NCI-H1694 treated with DMSO at 0.1 percent for 48 hours (cell line): ENCODE measurements around the gene TMEM240.
"Not testable (repeated sequence)": the region's sequence is repeated elsewhere in the genome, so short reads cannot be mapped to it uniquely, and the experiment has no call there.

Experiments used
- DNase-seq: peaks from one replicate; lab custom pipeline; 2025; lab: John Stamatoyannopoulos, UW

TMEM240 gene

DNA sequence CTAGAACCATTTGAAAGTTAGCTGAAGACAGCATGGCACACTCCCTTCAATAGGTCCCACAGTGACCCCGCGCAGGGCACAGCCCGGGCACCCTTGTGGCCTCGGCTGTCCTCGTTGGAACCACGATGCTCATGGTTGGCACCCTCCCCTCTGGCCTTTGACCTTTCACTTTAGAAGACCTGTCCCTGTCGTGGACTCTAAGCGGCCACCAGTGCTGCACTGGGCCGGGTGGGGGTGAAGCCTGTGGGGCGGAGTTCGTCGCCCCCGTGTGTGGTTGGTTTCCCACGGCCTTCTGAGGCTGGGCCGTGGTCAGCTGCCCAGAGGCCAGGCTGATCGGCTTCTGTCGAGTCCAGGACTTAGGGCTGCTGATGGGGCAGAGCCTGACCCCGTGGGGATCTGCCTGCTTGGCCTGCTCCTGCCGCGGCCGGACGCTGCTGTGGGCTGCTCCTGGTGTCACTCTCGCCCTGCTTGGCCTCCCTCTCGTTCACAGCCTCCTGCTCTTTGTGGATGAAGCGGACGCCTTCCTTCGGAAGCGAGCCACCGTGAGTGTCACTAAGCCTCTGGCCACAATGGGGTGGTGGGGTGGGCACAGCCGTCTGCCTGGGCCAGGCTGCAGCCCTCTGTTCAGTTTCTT, 15.6 kb downstream of the TMEM240 start:
- DNase-seq, result not testable (repeated sequence)

DNA sequence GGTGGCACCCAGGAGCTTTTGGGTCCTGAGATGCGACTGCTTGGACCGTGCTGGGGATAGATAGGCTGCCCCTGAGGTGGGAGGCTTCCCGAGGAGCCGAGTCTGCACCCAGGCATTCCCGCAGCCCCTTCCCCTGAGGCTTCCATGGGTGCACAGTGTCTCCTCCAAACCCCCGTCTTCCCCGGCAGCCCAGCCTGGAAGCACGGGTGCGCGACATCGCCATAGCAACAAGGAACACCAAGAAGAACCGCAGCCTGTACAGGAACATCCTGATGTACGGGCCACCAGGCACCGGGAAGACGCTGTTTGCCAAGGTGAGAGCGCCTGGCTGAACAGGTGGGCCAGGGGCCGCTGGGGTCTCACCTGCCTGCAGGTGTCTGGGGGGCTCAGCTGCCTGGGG, 16.8 kb downstream of the TMEM240 start:
- DNase-seq, result not testable (repeated sequence)

DNA sequence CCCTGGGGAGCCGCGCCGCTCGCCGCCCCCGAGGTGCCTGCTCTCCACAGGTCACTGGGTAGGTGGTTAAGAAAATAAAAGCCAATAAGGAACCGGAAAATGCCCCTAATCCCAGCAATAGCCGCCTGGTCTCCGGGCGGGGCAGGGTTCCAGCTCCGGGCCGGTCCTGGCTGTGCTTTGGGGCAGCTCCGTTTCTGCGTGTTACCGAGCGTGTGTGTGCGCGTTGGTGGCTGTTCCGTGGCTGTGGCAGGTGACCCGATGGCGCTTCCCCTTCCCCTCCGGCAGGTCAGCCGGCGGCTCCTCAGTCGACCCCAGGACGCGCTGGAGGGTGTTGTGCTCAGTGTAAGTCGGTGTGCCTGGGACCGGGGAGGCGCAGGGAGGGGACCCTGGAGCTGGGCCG, 17.2 kb downstream of the TMEM240 start:
- not testable (repeated sequence) for DNase-seq

DNA sequence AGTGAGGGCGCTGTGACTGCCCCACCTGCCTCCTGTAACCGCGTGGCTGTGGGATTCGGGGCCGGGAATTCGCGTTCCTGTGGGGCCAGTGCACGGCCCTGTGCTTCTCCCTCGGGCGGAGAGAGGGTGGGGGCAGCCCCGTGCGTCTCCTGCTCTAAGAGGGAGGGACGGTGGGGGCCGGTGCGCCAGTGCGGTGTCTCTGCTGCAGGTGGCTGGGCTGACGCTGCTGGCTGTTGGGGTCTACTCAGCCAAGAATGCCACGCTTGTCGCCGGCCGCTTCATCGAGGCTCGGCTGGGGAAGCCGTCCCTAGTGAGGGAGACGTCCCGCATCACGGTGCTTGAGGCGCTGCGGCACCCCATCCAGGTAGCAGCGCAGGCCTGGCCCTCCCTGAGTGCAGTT, 17.9 kb downstream of the TMEM240 start:
- DNase-seq, result not testable (repeated sequence)

DNA sequence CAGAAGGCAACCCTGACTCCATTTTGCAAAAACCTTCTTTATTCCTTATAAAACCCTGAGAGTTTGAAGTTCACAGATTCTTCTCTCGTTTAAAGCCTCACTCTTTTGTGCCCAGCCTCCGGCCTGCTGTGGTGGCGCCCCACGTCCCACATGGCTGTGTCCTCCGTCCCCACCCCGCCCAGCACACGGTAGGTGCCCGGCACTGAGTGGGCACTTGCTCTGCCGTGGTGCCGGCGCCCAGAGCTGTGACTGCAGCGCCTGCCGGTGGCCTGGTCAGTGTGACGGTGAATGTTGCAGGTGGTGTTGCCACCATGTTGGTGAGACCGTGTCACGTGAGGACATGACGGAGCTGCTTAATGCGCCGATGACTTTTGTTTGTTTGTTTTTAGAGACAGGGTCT, 19.1 kb downstream of the TMEM240 start:
- no peak for DNase-seq

DNA sequence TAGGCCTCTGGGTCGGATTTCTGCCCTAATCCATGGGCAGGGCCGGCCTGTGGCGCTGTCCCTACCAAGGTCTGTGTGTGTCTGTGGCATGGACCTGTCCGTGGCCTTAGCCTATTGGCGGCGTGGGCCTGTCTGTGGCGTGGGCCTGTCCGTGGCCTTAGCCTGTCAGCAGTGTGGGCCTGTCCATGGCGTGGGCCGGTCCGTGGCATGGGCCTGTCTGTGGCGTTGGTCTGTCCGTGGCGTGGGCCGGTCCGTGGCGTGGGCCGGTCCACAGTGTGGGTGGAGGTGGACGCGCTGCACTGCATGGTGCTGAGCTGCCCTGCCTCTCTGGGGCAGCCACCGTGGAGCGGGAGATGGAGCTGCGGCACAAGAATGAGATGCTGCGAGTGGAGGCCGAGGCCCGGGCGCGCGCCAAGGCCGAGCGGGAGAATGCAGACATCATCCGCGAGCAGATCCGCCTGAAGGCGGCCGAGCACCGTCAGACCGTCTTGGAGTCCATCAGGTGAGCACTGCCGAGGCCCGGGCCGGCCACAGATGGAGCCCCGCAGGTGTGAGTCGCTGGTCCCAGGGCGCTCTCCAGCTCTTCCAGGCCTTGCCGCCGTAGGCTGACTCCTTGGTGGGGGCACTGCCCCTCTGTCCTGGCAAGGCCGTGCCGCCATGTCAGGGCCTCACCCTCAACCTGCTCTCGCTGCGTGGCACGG, 20.5 kb downstream of the TMEM240 start:
- not testable (repeated sequence) for DNase-seq

DNA sequence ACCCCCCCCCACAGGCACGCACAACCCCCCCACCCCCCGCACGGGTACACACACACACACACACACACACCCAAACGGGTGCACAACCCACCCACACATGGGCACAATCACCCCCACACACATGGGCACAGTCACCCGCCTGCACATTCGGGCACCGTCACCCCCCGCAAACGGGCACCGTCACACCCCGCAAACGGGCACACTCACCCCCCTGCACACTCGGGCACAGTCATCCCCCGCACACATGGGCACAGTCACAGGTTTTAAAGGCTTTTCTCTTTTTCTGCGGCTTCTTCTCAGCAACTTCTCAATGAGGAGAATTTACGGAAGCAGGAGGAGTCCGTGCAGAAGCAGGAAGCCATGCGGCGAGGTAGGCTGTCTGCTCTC, 21.8 kb downstream of the TMEM240 start:
- DNase-seq, result not testable (repeated sequence)

DNA sequence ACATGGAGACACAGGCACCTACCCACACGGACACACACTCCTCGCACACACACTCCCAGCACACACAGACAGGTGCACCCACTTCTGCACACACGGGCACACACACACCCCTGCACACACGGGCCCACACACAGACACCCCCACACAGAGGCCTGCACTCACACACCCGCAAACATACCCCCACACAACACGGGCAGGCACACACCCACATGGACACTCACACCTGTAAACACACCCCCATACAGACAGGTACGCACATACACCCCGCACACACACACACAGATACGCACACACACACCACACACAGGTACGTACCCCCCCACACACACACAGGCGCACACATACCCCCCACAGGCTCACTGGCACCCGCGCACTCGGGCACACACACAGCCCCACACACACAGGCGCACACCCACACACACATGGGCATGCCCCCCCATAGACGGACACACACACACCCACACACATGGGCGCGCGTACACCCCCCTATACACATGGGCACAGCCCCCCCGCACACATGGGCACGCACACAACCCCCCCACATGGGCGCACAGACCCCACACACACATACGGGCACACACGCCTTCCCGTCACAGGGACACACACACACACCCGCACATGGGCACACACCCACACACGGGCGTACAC, 22.3 kb downstream of the TMEM240 start:
- DNase-seq, result no peak

DNA sequence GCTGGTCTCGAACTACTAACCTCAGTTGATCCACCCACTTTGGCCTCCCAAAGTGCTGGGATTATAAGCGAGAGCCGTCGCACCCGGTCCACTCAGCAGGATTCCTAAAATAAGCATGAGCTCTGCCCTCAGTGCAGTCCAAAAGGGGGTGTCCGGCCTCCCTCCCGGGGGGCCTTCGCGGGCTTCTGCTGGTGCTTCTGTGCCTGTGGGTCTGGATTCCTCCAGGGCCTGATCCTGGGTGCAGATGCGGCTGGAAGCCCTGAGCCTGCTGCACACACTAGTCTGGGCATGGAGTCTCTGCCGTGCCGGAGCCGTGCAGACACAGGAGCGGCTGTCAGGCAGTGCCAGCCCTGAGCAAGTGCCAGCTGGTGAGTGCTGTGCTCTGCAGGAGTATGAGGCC, 23.5 kb downstream of the TMEM240 start:
- DNase-seq, result not testable (repeated sequence)

DNA sequence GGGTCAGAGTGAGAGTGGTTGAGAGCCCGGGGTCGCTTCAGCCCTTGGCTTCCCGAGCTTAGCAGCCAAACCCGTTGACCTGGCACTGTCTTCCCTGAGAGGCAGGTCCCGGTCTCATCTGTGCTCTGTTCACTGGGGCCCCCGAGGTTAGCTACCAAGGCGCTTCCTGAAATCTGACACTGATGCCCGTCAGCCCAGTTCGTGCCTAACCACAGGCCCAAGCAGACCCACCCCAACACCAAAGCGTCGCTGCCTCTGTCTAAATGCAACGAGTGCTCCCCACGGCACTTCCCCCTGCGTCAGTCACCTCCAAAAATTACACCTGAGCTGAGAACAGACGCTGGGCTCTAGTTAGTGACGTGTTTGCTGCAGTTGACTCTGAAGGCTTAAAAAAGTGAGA, 26.0 kb downstream of the TMEM240 start:
- DNase-seq, result not testable (repeated sequence)

DNA sequence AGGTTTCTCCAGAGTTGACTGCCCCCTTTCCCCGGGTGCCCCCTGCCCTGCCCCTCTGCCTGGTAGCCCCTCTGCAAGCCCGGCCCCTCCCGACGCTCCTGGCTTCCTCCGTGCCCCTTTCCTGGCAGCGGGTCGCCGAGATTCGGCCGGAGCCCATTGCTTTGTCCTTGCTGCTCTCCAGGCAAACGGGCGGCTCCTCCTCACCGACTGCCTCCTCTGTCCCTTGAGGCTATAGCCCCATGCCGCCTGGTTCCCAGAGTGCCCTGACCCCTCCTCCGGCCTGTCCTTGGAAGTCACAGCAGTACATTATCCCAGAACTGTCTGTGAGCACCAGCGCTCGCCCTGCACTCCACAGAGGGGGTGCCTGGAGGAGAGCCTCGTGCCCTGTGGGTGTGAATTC, 26.7 kb downstream of the TMEM240 start:
- not testable (repeated sequence) for DNase-seq

DNA sequence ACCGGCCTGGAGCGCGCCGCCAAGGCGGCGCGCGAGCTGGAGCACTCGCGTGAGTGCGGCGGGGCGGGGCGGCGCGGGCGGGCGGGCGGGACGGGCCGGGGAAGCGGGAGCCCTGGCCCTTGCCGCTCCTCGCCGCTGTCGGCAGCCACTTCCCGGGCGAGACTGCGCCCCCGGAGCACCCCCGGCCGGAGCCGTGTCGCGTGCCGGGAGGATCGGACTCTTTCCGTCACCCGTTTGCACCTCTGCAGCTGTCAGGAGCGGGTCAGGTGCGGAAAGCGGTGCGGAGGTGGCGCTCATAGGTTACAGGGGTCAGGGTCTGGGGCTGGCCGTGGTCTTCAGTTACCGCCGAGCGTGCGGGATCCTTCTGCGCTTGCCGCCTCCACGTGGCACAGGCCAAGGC, 28.0 kb downstream of the TMEM240 start:
- DNase-seq, result not testable (repeated sequence)

DNA sequence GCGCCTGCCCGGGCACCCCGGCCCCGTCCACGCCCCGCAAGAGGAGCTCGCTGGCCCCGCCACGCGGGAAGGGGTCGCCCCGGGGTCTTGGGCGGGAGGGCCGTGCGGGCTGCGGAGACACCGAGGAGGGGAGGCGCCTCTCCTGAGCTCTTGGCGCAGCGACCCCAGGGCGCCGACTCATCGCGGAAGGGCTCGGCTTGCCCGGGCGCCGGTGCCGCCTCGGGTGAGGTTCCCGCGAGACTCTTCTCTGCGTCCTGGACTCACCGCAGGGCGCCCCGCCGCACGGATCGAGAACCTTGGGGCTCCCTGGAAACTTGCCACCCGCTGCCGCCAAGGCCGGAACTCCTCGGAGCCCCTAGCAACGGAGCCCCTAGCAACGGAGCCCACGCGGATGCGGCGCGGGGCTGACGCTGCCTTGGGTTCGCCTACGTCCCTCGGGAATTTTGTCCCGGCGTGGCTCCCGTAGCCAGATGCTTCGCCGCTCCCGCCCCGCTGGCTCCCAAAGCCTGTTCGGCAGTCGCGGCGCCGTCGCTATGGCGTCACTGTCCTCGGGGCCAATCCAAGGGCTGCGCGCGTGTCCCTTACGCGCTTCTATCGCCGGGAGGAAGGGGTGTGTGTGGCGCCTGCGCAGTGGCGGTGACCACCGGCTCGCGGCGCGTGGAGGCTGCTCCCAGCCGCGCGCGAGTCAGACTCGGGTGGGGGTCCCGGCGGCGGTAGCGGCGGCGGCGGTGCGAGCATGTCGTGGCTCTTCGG, 28.7 kb downstream of the TMEM240 start, which contains the start of gene ATAD3A:
TSS of gene ATAD3A (plus strand) at position 630 of the 753 bp plus-strand sequence. CDS start at position 737, 107 bp downstream.
- DNase-seq, result peak; percentile 94

DNA sequence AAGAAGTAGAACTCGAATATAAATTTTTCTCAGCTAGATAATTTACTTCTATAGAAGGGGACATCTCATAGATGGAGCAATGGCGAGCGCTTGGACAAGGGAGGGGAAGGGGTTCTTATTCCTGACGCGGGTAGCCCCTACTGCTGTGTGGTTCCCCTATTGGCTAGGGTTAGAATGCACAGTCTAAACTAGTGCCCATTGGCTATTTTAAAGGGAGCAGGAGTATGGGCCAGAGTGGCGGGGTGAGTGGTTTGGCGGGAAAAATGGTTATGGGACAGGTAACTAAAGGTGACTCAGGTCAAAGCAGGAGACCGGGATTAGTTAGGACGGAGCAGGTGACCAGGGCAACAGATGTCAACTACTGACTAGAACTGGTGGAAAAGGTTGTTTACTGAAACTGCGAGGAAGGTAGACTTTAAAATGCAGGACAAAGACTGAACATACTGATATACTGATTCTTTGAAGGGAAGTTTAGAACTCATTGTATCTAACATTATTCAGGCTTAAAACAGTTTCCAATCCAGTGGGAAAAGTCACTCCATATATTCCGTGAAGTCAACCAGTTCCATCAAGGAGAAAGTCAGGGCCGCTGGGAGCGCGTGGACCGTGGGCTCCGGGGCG, 29.4 kb downstream of the TMEM240 start:
- no peak for DNase-seq

DNA sequence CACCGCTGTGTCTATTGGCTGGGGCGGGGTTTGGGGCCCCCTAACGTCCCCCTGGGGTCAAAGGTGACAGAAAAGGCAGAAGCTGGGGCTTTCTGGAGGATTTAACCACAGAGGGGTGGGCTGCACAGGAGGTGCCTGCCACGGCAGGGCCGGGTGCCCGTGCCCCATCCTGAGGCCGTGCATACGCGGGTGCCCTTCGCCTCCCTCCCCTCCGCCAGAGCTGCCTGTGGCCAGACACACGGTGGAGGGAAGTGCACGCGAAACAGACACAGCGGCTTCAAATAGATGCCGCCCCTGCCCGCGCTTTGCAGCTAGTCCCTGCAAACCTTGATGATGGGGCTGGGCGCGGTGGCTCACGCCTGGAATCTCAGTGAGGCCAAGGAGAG, 31.0 kb downstream of the TMEM240 start:
- not testable (repeated sequence) for DNase-seq

DNA sequence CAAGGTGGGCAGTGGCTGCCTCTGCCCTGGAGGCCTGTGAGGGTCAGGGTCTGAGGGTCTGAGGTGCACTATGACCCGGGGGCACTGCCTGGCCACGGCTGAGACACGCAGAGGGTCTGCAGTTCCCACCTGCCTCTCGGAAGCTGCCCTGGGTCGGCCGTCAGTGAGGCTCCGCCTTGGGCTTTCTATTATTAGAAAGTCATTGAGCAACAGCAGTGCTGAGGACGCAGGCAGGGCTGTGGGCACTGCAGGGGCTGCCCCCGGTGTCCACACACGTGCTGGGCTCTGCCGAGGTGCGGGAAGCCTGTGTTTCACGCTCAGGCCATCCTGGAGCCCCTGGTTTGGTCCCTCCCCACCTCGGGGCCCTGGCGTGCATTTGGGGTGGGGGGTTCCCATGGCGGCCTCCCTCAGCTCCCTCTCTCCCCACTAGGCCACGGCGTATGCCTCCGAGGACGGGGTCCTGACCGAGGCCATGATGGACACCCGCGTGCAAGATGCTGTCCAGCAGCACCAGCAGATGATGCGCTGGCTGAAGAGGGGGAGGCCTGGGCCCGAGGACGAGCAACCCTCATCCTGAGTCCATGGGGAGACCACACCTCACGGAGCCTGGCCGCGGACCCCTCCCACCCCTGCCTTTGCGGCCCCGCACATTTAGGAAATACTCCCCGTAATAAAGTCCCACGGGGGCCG, 31.5 kb downstream of the TMEM240 start:
- not testable (repeated sequence) for DNase-seq

DNA sequence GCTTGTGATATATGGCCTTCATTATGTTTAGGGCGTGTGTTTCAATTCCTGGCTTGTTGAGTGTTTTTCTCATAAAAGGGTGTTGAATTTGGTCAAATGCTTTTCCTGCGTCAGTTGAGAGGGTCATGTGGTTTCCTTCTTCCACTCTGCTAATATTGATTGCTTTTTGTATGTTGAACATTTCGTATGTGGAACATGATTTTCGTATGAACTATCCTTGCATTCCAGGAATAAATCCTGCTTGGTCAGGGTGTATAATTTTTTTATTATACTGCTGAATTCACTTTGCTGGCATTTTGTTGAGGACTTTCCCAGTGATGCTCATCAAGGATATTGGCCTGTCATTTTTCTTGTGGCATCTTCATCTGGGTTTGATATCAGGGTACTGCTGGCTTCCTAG, 33.1 kb downstream of the TMEM240 start:
- no peak for DNase-seq

DNA sequence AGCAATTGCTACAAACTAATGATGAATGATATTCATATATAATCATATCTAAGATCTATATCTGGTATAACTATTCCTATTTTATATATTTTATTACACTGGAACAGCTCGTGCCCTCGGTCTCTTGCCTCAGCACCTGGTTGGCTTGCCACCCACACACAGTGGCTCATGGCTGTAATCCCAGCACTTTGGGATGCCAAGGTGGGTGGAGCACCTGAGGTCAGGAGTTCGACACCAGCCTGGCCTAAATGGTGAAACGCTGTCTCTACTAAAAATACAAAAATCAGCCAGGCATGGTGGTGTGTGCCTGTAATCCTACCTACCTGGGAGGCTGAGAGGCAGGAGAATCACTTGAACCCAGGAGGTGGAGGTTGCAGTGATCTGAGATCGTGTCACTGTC, 34.6 kb downstream of the TMEM240 start:
- not testable (repeated sequence) for DNase-seq

DNA sequence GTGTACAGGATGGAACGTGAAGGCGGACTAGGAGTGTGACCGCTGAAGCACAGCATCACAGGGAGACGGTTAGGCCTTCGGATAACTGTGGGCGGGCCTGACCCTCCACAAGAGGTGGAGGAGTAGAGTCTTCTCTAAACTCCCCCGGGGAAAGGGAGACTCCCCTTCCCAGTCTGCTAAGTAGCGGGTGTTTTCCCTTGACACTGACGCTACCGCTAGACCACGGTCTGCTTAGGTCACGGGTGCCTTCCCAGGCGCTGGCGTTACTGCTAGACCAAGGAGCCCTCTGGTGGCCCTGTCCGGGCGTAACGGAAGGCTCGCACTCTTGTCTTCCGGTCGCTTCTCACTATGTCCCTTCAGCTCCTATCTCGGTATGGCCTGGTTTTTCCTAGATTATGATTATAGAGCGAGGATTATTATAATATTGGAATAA, 35.0 kb downstream of the TMEM240 start:
- DNase-seq, result peak; percentile 23

DNA sequence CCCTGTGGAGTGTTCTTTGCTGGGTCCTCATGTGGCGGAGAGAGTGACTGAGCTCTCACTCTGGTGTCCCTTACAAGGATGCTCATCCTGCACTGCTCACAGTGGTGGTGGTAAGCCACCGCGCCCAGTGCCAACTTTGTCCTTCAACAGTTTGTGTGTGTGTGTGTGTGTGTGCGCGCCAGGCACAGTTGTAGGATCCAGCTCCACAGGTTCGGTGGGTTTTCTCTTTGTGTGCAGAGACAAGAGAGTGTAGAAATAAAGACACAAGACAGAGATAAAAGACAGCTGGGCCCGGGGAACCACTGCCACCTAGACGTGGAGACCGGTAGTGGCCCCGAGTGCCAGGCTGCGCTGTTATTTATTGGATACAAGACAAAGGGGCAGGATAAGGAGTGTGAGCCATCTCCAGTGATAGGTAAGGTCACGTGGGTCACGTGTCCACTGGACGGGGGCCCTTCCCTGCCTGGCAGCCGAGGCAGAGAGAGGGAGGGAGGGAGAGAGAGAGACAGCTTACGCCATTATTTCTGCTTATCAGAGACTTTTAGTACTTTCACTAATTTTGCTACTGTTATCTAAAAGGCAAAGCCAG, 35.6 kb downstream of the TMEM240 start:
- peak; percentile 81 for DNase-seq

DNA sequence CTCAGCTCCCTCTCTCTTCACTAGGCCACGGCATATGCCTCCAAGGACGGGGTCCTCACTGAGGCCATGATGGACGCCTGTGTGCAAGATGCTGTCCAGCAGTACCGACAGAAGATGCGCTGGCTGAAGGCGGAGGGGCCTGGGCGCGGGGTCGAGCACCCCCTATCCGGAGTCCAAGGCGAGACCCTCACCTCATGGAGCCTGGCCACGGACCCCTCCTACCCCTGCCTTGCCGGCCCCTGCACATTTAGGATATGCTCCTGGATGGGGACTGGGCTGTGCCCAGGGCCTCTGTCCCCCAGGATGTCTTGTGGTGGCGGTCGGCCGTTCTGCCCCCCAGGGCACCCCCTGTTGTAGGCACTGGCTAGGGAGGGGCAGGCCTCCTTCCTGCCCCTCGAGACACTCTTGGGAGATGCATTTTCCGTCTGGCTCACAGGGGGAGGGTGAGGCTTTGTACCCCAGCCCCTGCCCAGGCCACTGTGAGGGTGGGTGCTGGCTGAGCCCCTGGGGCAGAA, 44.9 kb downstream of the TMEM240 start:
- DNase-seq, result not testable (repeated sequence)
